Effector memory CD8-positive, alpha-beta T cell (primary cell): ENCODE measurements around the gene DCC.
"Not testable (repeated sequence)": the region's sequence is repeated elsewhere in the genome, so short reads cannot be mapped to it uniquely, and the experiment has no call there.

Source experiments
- ATAC-seq: fragments of 150-1000 bp; cut with Tn5 transposase; replicated peaks from 2 replicates; pipeline ENCODE4 v1.10.0; 2021; ENCODE audit warnings: mild to moderate bottlenecking, moderate library complexity
- DNase-seq, 3 experiments: peaks; one replicate each; pipeline ENCODE4 v3.0.0; 2021
- H3K27ac Mint-ChIP-seq, 2 donors: one replicate each; pipeline ENCODE4 v1.8.0; 2022; ENCODE audit warnings: mild to moderate bottlenecking in 2 of 2, mixed read lengths in 2 of 2, moderate library complexity in 2 of 2
- H3K27me3 Mint-ChIP-seq, 2 donors: one replicate each; pipeline ENCODE4 v1.8.0; 2022; ENCODE audit warnings: mixed read lengths in 2 of 2
- H3K36me3 Mint-ChIP-seq: one replicate; pipeline ENCODE4 v1.8.0; 2022; ENCODE audit warnings: mild to moderate bottlenecking, moderate library complexity, mixed read lengths; ENCODE audit not compliant: insufficient read depth
- H3K4me1 Mint-ChIP-seq, 2 donors: one replicate each; pipeline ENCODE4 v1.8.0; 2022; ENCODE audit warnings: low read depth in 2 of 2, mixed read lengths in 2 of 2
- H3K4me3 Mint-ChIP-seq, 2 donors: one replicate each; pipeline ENCODE4 v1.8.0; 2022; ENCODE audit warnings: mild to moderate bottlenecking in 2 of 2, mixed read lengths in 2 of 2, moderate library complexity in 2 of 2
- H3K9me3 Mint-ChIP-seq, 2 donors: one replicate each; pipeline ENCODE4 v1.8.0; 2022; ENCODE audit warnings: mixed read lengths in 2 of 2

DCC gene

DNA sequence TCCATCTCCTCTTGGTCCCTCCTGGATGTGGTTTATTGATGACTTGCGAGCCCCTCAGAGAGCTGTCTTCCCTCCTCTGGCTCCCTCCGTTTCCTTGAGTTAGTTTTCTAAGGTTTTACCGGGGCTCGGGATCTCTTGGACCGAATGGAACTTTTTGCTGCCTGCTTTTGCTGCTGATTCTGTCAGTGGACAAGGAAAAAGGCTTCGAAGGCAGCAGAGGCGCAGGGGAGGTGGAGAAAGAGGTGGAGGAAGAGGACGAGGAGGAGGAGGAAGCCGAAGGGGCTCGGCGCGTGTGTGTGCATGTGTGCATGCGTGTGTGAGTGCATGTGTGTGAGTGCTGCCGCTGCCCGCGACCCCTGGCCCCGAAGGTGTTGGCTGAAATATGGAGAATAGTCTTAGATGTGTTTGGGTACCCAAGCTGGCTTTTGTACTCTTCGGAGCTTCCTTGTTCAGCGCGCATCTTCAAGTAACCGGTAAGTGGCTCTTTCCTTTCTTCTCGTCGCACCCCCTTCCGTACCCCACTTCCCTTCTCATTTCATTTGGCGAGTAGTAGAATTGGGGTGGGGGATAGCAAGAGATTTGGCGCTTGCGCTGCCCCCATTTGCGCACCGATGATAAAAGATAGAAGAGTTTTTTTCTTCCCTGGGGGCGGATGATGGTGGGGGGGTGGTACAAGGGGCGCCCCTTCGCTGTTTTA, 557 bp downstream of the DCC start:
- no peak overlapping the region for H3K4me3 Mint-ChIP-seq
- no peak for ATAC-seq
- peaks cover 0 to 22% of the 10 kb centered on the region in 2 donors for H3K27me3 Mint-ChIP-seq
- DNase-seq: no peak
- no peak overlapping the region for H3K27ac Mint-ChIP-seq
- peaks cover 9 to 34% of the 10 kb centered on the region in 2 donors for H3K9me3 Mint-ChIP-seq
- no peaks in the 10 kb centered on the region for H3K4me1 Mint-ChIP-seq
- no peaks in the 10 kb centered on the region for H3K36me3 Mint-ChIP-seq

DNA sequence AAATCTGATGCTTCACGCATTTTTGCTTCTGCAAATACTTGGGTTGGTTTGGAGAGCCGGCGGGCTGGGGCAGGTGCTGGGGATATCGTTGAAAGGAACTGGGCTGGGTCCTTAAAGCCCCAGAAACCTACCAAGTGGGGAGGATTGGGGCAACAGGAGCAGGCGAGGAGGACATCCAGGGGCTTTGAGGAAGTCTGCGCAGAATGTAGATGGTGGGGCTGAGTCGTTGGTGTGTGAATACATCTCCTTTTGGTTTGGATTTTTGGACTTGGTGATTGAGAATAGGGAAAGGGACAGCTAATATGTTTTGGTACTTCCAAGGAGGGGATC, 1.1 kb downstream of the DCC start:
- Mint-ChIP-seq H3K27me3 (peaks cover 0 to 22% of the 10 kb centered on the region in 2 donors), H3K27ac (no peak overlapping the region), H3K4me3 (no peak overlapping the region), H3K9me3 (peaks cover 9 to 29% of the 10 kb centered on the region in 2 donors), H3K4me1 (no peaks in the 10 kb centered on the region), H3K36me3 (no peaks in the 10 kb centered on the region)
- ATAC-seq (no peak), DNase-seq (no peak)

DNA sequence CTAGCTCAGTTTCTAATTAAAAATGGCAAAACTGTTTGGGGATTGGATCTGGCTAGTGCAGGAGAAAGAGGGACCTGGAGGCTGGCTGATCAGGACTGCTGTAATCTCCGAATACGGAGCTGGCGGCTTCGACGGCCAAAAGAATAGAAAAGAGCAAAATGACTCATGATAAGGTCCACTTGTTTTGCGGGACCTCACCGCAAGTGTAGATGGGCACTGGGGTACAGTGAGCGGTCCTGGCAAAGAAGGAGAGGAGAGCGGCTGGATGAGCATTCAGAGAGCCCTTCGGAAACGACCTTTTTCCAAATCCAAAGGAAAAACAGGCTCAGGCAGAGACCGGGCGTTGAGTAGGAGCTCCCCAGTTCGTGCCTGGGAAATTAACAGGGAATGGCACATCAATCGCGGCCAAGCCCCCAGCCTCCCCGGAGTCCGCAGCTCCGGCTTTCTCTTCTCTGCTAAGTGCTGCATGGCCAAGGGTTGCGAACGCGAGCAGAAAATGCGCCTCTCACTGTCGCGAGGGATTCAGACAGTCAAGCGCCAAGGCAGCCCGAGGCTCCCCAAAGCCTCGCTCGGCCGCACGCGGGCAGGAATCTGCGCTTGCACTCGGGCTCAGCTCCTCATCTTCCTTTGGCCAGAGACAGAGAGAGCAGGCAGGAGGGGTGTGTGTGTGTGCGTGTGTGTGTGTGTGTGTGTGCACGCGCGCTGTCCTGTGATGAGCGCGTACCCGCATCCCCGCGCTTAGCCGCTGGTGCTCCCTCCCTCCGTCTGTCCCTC, 1.8 kb downstream of the DCC start:
- ATAC-seq (no peak), DNase-seq (no peak)
- H3K27ac Mint-ChIP-seq: no peak overlapping the region
- H3K9me3 Mint-ChIP-seq: peaks cover 9 to 27% of the 10 kb centered on the region in 2 donors
- H3K4me1 Mint-ChIP-seq: no peaks in the 10 kb centered on the region
- peaks cover 0 to 22% of the 10 kb centered on the region in 2 donors for H3K27me3 Mint-ChIP-seq
- H3K36me3 Mint-ChIP-seq: no peaks in the 10 kb centered on the region
- no peak overlapping the region for H3K4me3 Mint-ChIP-seq

DNA sequence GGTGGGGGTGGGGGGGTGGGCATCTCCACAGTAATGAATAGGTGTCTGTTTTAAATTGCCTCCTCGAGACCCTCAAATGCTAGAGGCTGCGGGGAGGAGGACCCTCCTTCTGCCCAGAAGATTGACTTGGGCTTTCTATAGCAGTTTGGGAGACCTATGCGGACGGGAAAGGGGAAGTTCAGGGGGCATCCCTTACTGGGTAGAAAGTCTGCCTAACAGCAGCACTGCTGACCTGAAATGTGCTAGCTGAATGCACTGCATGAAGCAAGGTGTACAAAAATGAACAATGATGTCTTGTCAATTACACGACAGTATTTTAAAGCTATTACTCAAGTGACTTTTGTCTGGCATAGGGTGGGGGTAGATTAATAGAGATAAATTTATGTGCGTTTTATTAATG, 2.5 kb downstream of the DCC start:
- no peak overlapping the region for H3K4me3 Mint-ChIP-seq
- H3K4me1 Mint-ChIP-seq: no peaks in the 10 kb centered on the region
- peaks cover 6 to 21% of the 10 kb centered on the region in 2 donors for H3K9me3 Mint-ChIP-seq
- peaks cover 0 to 22% of the 10 kb centered on the region in 2 donors for H3K27me3 Mint-ChIP-seq
- no peaks in the 10 kb centered on the region for H3K36me3 Mint-ChIP-seq
- ATAC-seq (no peak), DNase-seq (no peak)
- H3K27ac Mint-ChIP-seq: no peak overlapping the region

DNA sequence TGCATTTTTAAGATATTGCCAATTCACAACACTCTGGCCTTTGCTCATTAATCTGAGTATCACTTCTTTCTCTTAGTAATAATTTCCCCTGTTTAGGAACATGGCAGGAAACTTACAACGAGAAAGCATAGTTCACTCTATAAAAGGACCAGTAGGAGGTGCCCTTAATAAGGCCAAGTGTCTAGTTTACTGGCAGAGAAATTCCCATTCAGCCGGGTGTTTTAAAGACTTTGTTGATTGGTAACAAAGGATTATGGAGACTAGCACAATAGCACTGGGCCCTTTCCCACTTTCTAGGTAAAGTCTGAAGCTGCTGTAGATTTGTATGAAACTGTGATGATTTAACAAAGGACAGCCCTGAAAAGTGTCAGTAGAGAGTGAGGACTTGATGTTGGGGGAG, 3.1 kb downstream of the DCC start:
- Mint-ChIP-seq H3K27me3 (peaks cover 0 to 22% of the 10 kb centered on the region in 2 donors), H3K4me3 (no peak overlapping the region), H3K27ac (no peak overlapping the region), H3K36me3 (no peaks in the 10 kb centered on the region), H3K9me3 (peaks cover 2 to 16% of the 10 kb centered on the region in 2 donors), H3K4me1 (no peaks in the 10 kb centered on the region)
- DNase-seq: no peak
- ATAC-seq: no peak

DNA sequence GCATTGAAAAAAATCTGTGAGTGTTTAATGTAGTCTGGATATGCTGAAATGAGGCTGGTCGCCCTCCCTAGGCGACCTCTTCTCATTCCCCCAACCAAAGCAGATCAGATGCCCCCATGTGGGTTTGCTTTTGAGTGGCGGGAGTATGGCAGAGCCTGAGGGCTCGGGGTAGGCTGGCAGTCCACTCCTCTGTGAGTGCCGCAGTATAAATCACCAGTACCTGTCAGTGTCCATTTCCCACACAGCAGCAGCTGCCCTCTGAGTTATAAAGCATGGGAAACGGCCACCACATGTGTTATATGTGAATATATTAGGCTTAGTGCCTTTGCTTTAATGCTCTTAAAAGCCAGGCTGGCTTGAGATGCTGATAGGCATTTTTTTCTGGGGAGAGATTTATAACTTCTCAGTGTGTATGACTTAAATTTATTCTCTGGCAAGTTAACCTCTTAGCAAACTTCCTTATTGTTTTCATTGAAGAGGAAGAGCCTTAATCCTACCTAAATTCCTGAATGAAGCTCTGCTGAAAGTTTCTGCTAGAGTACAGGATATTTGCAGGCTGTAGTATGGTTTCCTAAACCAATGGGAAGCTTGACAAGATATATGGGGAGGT, 3.8 kb downstream of the DCC start:
- DNase-seq: no peak
- Mint-ChIP-seq H3K4me3 (no peak overlapping the region), H3K36me3 (no peaks in the 10 kb centered on the region), H3K4me1 (no peaks in the 10 kb centered on the region), H3K9me3 (peaks cover 2 to 16% of the 10 kb centered on the region in 2 donors), H3K27ac (no peak overlapping the region), H3K27me3 (peaks cover 0 to 22% of the 10 kb centered on the region in 2 donors)
- ATAC-seq: no peak

DNA sequence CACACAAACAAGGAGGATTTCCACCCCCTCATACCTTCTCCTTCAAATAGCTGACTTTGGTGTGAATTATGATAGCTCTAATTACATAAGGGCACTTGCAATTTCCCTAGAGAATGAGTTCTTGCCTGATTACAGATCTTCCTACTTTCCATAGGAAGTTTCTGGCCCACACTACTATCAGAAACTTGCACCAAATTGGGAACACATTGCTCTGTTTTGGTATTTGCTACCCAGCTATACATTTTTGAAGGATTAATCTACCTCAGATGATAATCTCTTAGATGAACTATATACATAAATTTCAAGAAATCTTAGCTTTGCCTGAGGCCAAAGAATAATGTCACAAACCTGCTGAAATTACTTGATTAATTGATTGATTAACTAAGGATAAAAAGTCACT, 4.9 kb downstream of the DCC start:
- peaks cover 2 to 17% of the 10 kb centered on the region in 2 donors for H3K9me3 Mint-ChIP-seq
- DNase-seq (no peak), ATAC-seq (no peak)
- H3K36me3 Mint-ChIP-seq: no peaks in the 10 kb centered on the region
- H3K27ac Mint-ChIP-seq: no peak overlapping the region
- peaks cover 0 to 20% of the 10 kb centered on the region in 2 donors for H3K27me3 Mint-ChIP-seq
- no peaks in the 10 kb centered on the region for H3K4me1 Mint-ChIP-seq
- no peak overlapping the region for H3K4me3 Mint-ChIP-seq

DNA sequence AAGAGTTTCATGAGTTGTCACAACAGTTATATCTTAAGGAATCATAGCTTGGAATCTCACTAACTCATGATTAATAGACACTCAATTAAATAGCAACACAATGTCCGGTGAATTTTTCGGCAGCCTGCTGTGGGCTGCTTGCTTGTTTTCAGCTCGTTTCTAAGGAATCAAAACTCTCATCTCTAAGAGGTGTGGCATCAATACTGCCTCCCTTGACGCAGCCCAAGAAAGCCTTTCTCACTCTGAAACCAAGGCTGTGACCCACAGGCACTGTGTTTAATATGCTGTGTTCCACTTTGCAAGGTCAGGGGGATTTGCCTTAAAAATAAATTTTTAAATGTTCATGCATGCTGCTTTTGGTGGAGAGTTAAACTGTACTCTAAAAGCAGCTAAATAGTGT, 5.4 kb downstream of the DCC start:
- DNase-seq: no peak
- peaks cover 0 to 15% of the 10 kb centered on the region in 2 donors for H3K27me3 Mint-ChIP-seq
- H3K27ac Mint-ChIP-seq: no peak overlapping the region
- no peak overlapping the region for H3K4me3 Mint-ChIP-seq
- no peaks in the 10 kb centered on the region for H3K4me1 Mint-ChIP-seq
- no peaks in the 10 kb centered on the region for H3K36me3 Mint-ChIP-seq
- no peak for ATAC-seq
- peaks cover under 1 to 17% of the 10 kb centered on the region in 2 donors for H3K9me3 Mint-ChIP-seq

DNA sequence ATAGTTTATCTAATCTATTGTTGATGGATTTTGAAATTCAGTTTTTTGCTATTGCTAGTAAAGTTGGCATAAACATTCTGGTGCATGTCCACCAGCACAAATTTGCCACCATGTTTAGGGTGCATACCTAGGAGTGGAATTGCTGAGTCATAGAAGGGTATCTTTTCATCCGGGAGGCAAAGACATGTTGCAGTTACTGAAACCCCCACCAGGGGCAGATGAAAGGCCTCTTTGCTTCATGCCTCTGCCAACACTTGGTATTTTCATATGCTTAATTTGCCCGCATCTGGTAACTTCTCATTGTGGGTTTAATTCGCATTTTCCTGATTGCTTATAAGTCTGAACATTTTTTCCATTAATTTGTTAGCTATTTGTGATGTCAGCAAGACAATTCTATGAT, 8.2 kb downstream of the DCC start:
- Mint-ChIP-seq H3K9me3 (peaks cover 0 to 8% of the 10 kb centered on the region in 2 donors), H3K27me3 (no peaks in the 10 kb centered on the region)
- no peak for DNase-seq

DNA sequence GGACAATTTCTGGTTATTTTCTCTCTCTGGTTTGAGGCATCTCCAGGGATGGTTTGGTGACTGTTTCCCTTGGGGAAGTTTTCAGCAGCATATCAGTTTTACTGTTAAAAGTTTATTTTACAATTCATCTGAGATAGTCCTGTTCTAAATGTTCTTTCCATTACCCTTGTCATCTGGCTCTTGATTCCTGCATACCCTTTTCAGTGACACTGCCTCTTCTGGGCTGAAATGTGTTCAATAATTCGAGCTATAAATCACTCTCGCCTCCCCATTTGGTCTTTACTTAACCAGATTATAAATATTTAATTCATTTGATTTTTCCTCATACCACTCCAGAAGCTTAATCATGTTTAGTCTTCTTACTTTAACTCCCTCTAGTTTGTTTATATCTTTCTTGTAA, 9.5 kb downstream of the DCC start:
- DNase-seq (no peak), ATAC-seq (no peak)
- Mint-ChIP-seq H3K4me1 (no peaks in the 10 kb centered on the region), H3K4me3 (no peak overlapping the region), H3K27me3 (no peaks in the 10 kb centered on the region), H3K27ac (no peak overlapping the region), H3K36me3 (no peaks in the 10 kb centered on the region), H3K9me3 (peaks cover 3 to 8% of the 10 kb centered on the region in 2 donors)

More for the DNA sequence above, 8.2 kb downstream of the DCC start:
- no peak for ATAC-seq
- no peaks in the 10 kb centered on the region for H3K4me1 Mint-ChIP-seq
- no peaks in the 10 kb centered on the region for H3K36me3 Mint-ChIP-seq
- H3K27ac Mint-ChIP-seq: no peak overlapping the region
- no peak overlapping the region for H3K4me3 Mint-ChIP-seq

DNA sequence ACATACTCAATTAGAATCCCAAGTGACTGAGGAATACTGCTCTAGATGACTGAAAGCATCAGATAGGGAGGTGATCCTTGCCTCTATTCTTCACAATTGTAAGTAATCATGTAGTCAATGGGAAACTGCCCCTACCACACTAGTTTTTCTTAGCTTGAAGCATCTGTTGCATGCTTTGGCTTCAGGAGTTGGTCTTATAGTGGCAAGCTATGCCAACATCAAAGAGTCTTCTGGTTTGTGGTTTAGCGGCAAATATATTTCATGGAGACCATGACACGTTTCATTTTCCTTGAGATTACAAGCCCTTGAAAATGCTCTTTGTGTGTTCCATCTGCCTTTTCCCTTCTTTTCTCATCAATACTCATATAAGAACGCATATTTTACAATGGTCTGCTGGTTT, 12.9 kb downstream of the DCC start:
- H3K27me3 Mint-ChIP-seq: no peaks in the 10 kb centered on the region
- H3K4me1 Mint-ChIP-seq: no peaks in the 10 kb centered on the region
- no peak overlapping the region for H3K4me3 Mint-ChIP-seq
- no peaks in the 10 kb centered on the region for H3K36me3 Mint-ChIP-seq
- no peak overlapping the region for H3K27ac Mint-ChIP-seq
- DNase-seq (no peak), ATAC-seq (no peak)
- H3K9me3 Mint-ChIP-seq: peaks cover 3 to 8% of the 10 kb centered on the region in 2 donors

DNA sequence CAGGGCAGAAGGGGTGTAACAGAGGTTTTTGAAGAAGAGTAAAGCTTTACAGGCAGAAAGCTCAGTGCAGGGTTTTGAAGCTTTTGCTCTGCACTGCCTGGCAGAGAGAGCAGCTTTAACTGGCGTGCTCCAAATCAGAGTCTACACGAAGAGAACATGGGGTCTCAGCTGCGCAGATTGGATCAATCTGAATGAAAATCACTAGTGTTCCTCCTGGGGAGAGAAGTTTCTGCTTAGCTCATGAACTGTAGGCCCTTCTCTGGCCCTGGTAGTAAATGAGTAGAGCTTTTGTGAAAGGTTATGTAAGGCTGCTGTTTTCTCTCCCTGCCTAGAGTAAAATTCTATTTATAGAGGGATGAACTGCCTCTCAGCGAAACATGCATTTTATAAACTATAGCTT, 13.6 kb downstream of the DCC start:
- H3K27me3 Mint-ChIP-seq: no peaks in the 10 kb centered on the region
- peaks cover 3 to 8% of the 10 kb centered on the region in 2 donors for H3K9me3 Mint-ChIP-seq
- H3K4me3 Mint-ChIP-seq: no peak overlapping the region
- ATAC-seq: no peak
- no peak overlapping the region for H3K27ac Mint-ChIP-seq
- H3K4me1 Mint-ChIP-seq: no peaks in the 10 kb centered on the region
- H3K36me3 Mint-ChIP-seq: no peaks in the 10 kb centered on the region
- no peak for DNase-seq

DNA sequence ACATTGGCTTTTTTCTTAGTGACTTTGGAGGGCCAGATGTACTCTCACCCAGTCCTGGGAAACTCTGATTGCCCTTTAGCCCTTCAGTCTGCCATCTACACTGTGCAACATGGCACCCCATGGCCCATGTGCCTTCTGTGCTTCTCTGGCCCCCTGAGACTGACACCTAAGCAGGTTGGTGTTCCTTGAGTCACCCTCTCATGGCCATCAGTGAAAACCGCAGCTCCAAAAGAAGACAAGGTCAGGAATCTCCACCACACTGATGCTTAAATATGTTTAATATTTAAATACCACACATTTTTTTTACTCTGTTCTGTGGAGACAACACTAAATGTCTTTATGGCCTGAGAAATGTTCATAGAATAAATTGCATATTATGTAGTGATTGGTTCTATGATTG, 23.9 kb downstream of the DCC start:
- no peak overlapping the region for H3K4me3 Mint-ChIP-seq
- H3K4me1 Mint-ChIP-seq: no peaks in the 10 kb centered on the region
- DNase-seq (no peak), ATAC-seq (no peak)
- H3K9me3 Mint-ChIP-seq: peaks cover 0 to 8% of the 10 kb centered on the region in 2 donors
- no peaks in the 10 kb centered on the region for H3K36me3 Mint-ChIP-seq
- no peaks in the 10 kb centered on the region for H3K27me3 Mint-ChIP-seq
- no peak overlapping the region for H3K27ac Mint-ChIP-seq

DNA sequence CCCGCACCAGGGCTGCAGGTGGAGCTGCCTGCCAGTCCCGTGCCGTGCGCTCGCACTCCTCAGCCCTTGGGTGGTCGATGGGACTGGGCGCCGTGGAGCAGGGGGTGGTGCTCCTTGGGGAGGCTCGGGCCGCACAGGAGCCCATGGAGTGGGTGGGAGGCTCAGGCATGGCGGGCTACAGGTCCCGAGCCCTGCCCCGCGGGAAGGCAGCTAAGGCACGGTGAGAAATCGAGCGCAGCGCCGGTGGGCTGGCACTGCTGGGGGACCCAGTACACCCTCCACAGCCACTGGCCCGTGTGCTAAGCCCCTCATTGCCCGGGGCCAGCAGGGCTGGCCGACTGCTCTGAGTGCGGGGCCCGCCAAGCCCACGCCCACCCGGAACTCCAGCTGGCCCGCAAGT, 26.9 kb downstream of the DCC start:
- not testable (repeated sequence) for H3K27ac Mint-ChIP-seq, H3K4me3 Mint-ChIP-seq, H3K27me3 Mint-ChIP-seq, H3K4me1 Mint-ChIP-seq, ATAC-seq, H3K36me3 Mint-ChIP-seq, DNase-seq
- H3K9me3 Mint-ChIP-seq: peaks cover 0 to 11% of the 10 kb centered on the region in 2 donors
